Sciatic nerve (tissue), 2 donors: ENCODE results near the gene INPP5J. TPM values are rescaled to one million over a fixed set of nuclear protein-coding genes. Genes with fewer than 3 reads are reported as not detected.
A peak's percentile ranks its signal among the peaks of the same experiment; 100 is the strongest.
"Not testable (repeated sequence)": the region's sequence is repeated elsewhere in the genome, so short reads cannot be mapped to it uniquely, and the experiment has no call there.

Experiments
- ATAC-seq: fragments of 200-7000 bp; cut with Tn5 transposase; one replicate; pipeline ENCODE4 v1.9.1; 2020; ENCODE audit warnings: mild to moderate bottlenecking, moderate library complexity
- DNase-seq: peaks from one replicate; pipeline ENCODE4 v3.0.0-alpha.2; 2020; ENCODE audit warnings: low spot score
- intact Hi-C: fragments of 100-400 bp; cut with DNase I; formaldehyde crosslinking; loops from one replicate; pipeline ENCODE4 v1.14.2; 2022
- total RNA-seq: library from RNA; stranded (reverse); fragmentation: NEBNext Ultra II Directional; extraction: Animal tissue kit (Norgen Biotek cat#: 25700); gene quantifications from one replicate; pipeline ENCODE4 v1.2.1, GENCODE V29; 2021
- donor health status: DM: no; HTN: no; CAD: no.
- donor health status: DM: no; HTN: no; CAD: no.

INPP5J gene
- total RNA-seq, 1 donor from 2014 or later: 1.9 TPM

DNA sequence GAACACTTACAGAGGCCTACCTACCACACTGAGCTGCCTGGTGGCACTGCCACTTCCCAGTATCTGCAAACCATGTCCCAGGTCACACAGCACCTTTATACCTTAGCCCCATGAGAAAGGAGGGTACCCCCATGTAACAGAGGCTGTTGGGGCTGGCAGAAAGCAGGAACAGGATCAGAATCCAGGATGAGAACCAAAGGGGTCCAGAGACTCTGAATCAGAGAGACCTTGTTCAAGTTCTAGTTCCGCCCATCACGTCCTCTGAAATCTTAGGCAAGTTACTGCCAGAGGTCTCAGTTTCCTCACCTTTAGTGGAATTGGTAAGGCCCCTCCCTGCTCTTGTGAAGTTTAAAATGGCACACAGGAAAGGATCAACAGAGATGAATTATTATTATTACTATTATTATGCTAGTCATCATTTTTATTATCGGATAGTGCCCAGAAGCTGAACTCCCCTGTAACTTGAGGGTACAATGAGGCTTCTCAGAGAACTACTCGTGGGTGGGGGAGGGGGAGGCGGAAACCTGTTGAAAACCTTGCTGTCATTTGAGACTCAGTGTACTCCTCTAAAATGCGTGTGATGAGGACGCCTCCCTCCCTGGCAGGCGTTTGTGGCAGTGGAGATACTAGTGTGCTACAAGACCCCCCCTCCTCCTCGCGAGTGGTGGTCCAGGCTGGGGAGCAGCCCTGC, 24.7 kb upstream of the INPP5J start:
- intact Hi-C loops: no loop called here
- no peak for DNase-seq
- no peak for ATAC-seq

GRCh38 chr22:31098632-31099110, 24.1 kb upstream of the INPP5J start:
- intact Hi-C loops: no loop called here
- peak; percentile 88 for DNase-seq
- peak; percentile 80 for ATAC-seq

- ATAC-seq (no peak), DNase-seq (no peak)
- intact Hi-C loops: no loop called here
Measured at GRCh38 chr22:31099386-31099785, 23.4 kb upstream of the INPP5J start.

DNA sequence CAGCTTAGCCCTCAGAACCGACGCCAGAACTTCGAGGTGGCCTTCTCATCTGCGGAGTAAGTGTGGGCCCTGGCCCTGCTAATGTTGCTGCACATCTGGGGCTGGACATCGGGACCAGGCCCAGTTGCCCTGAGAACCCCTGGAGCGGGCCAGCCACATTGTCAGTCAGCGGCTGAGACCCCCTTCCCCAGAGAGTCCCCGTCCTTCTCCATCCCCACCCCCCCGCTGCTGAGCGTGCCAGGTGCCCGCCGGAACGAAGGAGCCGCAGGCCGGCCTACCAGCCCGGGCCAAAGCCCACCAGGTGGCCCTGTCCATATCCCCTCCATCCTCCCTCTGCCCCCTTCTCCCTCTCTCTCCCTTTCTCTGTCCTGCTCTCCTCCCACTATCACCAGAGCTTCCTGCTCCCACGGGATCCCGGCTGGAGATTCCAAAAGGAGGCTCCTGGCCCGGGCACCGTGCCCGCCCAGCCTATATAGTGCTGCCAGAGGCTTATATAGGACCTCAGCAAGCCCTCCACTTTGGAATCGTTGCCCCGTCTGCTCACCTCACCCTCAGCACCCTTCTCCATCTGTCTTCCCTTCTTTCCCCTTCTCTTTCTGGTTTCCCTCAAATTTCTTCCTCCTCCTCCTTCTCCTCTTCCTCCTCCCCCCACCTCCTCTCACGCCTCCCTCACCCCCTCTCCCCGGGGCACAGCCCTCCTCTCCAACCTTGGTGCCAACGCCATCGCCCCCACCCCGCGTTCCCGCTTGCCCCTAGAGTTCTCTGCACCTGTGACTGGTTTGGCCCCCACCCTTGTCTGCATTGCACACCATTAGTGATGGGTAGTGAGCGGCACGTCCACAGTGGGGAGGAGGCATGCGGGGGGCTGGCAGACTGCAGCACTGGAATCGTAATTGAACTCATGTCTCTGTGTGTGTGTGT, 22.7 kb upstream of the INPP5J start:
- ATAC-seq (no peak), DNase-seq (no peak)
- intact Hi-C loops: no loop called here

GRCh38 chr22:31100762-31101525, 21.8 kb upstream of the INPP5J start:
- ATAC-seq: no peak
- intact Hi-C loops: no loop called here
- no peak for DNase-seq

GRCh38 chr22:31102441-31103081, 20.2 kb upstream of the INPP5J start:
- intact Hi-C loops: no loop called here
- DNase-seq (peak; percentile 82), ATAC-seq (peak; percentile 67)

DNA sequence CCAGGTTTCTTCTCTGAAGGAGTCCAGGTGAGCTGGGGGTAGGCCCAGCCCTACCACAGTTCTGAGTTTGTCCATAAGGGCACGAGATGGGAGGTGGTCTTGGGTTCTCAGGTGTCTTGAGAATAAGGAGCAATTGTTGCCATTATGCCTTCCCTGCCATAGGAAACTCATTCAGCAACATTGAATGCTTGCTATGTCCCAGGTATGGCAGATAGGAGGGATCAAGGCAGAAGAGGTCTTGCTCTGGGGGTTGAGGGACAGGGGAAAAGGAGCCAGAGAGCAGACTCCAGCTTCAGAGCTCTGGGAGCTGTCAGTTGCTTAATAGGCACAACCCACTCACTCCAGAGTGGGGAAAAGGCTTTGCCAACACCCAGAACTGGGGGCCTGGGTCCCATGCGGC, 19.7 kb upstream of the INPP5J start:
- DNase-seq: no peak
- intact Hi-C loops: no loop called here
- no peak for ATAC-seq

DNA sequence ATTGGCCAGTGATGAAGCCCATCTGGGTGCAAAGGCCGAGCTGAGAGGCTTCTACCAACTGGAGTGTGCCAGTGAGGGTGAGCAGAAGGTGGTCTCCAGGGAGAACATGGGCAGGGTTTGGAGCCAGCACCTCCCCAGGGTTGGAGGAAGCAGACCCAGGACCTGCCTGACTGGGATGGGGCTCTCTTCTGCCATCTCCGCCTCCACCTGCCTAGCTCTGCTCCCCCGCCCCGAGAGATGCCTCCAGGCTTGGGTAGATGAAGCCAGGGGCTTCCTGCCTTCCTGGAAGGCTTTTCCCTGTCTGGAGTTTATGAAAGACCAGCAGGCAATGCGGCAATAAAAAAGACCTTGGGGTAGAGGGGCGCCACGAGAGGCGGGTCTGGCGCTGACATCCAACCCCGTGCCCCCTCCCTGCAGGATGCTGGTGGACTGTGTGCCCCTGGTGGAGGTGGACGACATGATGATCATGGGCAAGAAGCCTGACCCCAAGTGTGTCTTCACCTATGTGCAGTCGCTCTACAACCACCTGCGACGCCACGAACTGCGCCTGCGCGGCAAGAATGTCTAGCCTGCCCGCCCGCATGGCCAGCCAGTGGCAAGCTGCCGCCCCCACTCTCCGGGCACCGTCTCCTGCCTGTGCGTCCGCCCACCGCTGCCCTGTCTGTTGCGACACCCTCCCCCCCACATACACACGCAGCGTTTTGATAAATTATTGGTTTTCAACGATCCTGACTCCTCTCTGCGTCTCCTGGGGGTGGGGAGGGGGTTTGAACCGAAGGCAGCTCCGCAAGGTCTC, 18.7 kb upstream of the INPP5J start:
- intact Hi-C loops: no loop called here
- ATAC-seq (no peak), DNase-seq (no peak)

DNA sequence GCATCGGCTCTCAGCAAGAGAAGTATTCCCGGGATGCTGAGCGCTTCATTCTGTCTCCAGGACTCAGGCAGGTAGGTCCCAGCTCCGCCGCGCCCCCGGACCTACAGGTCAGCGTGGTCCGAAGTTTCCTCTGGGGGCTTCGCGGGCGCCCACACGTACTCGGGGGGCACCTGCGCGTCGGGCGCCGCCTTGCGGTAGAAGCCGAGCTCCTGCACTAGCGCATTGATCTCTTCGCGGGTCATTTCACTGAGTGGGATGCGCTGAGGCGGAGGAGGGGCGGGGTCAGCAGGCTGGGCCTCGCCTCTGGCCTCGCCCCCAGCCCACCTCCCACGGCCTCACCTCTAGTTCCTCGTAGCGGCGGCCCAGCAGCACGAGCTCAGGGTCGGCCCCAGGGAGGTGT, 17.9 kb upstream of the INPP5J start:
- DNase-seq: peak; percentile 72
- intact Hi-C loops: no loop called here

DNA sequence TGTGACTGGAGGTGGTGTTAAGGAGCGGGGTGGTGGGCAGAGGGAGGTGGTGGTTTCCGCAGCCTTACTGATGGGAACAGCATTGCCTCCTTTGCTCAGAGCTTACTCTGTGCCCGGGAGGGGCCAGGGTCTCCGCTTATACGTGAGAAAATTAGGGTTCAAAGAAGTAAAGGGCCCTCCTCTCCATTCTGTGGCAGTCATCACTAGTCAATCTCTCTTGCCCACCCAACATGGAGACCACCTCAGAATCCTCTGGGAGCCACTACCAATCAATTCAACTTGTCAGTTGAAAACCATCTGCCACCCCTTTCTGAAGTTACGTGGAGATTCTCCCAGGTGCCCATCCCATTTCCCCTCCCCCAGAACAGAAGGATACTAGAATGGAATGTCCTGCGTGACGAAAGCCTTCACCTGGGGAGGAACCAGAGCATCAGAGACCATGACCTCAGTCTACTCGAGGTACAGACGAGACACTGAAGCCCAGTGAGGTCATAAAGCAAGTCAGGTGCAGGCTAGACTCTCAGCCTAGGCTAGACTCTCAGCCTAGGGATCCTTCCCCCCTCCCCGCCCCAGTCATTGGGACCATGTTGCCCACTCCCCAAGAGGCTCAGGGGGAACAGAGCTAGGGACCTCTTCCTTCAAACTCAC, 17.4 kb upstream of the INPP5J start:
- ATAC-seq: no peak
- DNase-seq: no peak
- intact Hi-C loops: no loop called here

More for the DNA sequence above, 17.9 kb upstream of the INPP5J start:
- no peak for ATAC-seq

GRCh38 chr22:31106001-31106571, 16.7 kb upstream of the INPP5J start:
- no peak for ATAC-seq
- no peak for DNase-seq

GRCh38 chr22:31106731-31107177, 16.0 kb upstream of the INPP5J start:
- ATAC-seq (peak; percentile 28), DNase-seq (no peak)
- intact Hi-C loops: no loop called here

More at GRCh38 chr22:31106001-31106571, 16.7 kb upstream of the INPP5J start:
- intact Hi-C loops: no loop called here

DNA sequence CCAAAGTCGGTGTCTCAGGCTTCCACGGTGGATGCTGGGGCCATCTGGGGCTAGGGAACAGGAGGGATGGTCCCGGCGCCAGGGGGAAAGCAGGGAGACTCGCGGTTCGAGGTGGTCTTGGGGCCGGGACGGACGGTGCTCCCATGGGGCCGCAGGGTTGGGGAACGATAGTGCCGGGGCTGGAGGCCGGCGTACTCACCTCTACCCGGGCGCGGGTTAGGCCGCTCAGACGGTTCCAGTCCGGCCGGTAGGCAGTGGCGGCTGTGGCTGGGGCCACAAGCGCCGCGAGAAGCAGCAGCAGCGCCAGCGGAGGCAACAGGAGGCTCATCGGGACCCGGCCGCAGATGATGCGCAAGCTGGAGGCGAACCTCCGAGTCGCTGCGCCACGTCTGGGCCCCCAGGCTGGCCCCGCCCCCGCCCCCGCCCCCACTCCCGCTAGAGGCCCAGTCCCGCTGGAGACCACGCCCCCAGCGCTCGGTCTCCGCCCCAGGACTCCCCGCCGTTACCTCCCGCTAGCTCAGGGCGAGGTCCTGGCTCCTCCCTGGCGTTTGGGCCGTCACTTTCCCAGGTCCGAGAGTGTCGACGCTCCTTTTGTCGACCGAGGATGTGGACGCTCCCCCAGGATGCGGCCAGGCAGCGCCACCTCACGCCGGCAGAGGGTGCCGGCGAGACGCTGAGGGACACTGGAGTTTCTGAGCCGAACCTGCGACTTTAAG, 15.4 kb upstream of the INPP5J start, which contains the start of gene SELENOM:
TSS of gene SELENOM (minus strand) at position 391 of the 716 bp plus-strand sequence. CDS start at position 328, 63 bp downstream.
- ATAC-seq: peak; percentile 95

GRCh38 chr22:31107894-31108218, 14.9 kb upstream of the INPP5J start:
- DNase-seq (no peak), ATAC-seq (peak; percentile 25)
- intact Hi-C loops: no loop called here

More for the DNA sequence above, 15.4 kb upstream of the INPP5J start, which contains the start of gene SELENOM:
- intact Hi-C loops: no loop called here
- DNase-seq: peak; percentile 97

GRCh38 chr22:31112547-31113091, 10.1 kb upstream of the INPP5J start:
- ATAC-seq, DNase-seq, intact Hi-C loops: not testable (repeated sequence)
